Measurements from ENCODE around the gene GCLC. TPM values are rescaled to one million over a fixed set of nuclear protein-coding genes. Genes with fewer than 3 reads are reported as not detected.

Gene GCLC
- total RNA-seq: 10 to 100 TPM; 13.5 to 26.3 TPM

GRCh38 chr6:53544470-53545308 lies at the start of gene GCLC:
Gene GCLC (minus strand): TSS chr6:53545101. CDS start chr6:53544645, 456 bp downstream.
- Histone ChIP-seq H3K9me3 (no peaks in the 10 kb centered on the region), H3K4me3 (peak within 1 kb of the TSS; percentile 69 to 88), H3K4me1 (peaks cover 0 to 38% of the 10 kb centered on the region in 2 donors), H3K36me3 (no peaks in the 10 kb centered on the region), H3K27me3 (no peaks in the 10 kb centered on the region), H3K27ac (peak within 1 kb of the TSS; percentile 94 to 96)
- peak; percentile 76 to 95 for TF ChIP-seq CTCF (IDR thresholded peaks at IDR 0.05)
- DNase-seq (ENCODE audit: low spot score): peak; percentile 94

GRCh38 chr6:53594596-53594995 lies 49.7 kb upstream of the GCLC start:
- no peaks in the 10 kb centered on the region for H3K9me3 ChIP-seq
- no peak overlapping the region for H3K4me3 ChIP-seq
- no peak for DNase-seq (ENCODE audit: low spot score)
- no peak overlapping the region for H3K27ac ChIP-seq
- TF ChIP-seq CTCF (IDR thresholded peaks at IDR 0.05): no peak
- no peaks in the 10 kb centered on the region for H3K4me1 ChIP-seq
- H3K27me3 ChIP-seq: no peaks in the 10 kb centered on the region
- no peaks in the 10 kb centered on the region for H3K36me3 ChIP-seq

GRCh38 chr6:53593001-53593488 lies 48.1 kb upstream of the GCLC start:
- Histone ChIP-seq H3K4me1 (no peaks in the 10 kb centered on the region), H3K36me3 (no peaks in the 10 kb centered on the region), H3K27me3 (no peaks in the 10 kb centered on the region), H3K4me3 (no peak overlapping the region), H3K9me3 (no peaks in the 10 kb centered on the region), H3K27ac (no peak overlapping the region)
- DNase-seq (ENCODE audit: low spot score): no peak
- no peak for TF ChIP-seq CTCF (IDR thresholded peaks at IDR 0.05)

GRCh38 chr6:53591873-53592272 lies 47.0 kb upstream of the GCLC start:
- TF ChIP-seq CTCF (IDR thresholded peaks at IDR 0.05): no peak
- Histone ChIP-seq H3K4me1 (no peaks in the 10 kb centered on the region), H3K4me3 (no peak overlapping the region), H3K36me3 (no peaks in the 10 kb centered on the region), H3K27me3 (no peaks in the 10 kb centered on the region), H3K9me3 (no peaks in the 10 kb centered on the region), H3K27ac (no peak overlapping the region)
- DNase-seq (ENCODE audit: low spot score): no peak

- Histone ChIP-seq H3K4me1 (no peaks in the 10 kb centered on the region), H3K4me3 (no peak overlapping the region), H3K27me3 (no peaks in the 10 kb centered on the region), H3K27ac (no peak overlapping the region), H3K9me3 (no peaks in the 10 kb centered on the region), H3K36me3 (no peaks in the 10 kb centered on the region)
- no peak for DNase-seq (ENCODE audit: low spot score)
- no peak for TF ChIP-seq CTCF (IDR thresholded peaks at IDR 0.05)
Measured at GRCh38 chr6:53588816-53589509, 44.1 kb upstream of the GCLC start.

Measured in right atrium auricular region (tissue), 2 donors.